Measurements from ENCODE around the gene KRTAP12-1. TPM values are rescaled to one million over a fixed set of nuclear protein-coding genes. Genes with fewer than 3 reads are reported as not detected.
"Not testable (repeated sequence)": the region's sequence is repeated elsewhere in the genome, so short reads cannot be mapped to it uniquely, and the experiment has no call there.

The KRTAP12-1 gene
- total and polyA plus RNA-seq, 2 experiments from 2014 or later: not detected

DNA sequence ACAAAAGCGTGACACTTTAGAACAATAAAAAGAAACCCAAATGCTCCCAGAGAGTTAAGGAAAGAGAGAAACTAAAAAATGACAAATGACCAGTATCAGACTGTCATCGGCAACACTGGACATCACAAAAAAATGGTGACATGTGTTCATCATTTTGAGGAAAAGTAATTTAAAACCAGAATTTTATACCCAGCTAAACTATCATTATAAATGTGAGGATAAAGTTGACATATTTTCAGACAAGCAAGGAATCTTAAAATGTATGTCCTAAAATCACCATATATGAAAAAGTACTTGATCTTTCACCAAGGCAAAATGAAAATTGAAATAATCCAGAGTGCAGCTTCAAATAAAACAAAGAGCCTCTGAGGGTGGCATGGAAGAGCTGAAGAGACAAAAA, 37.1 kb downstream of the KRTAP12-1 start:
- peaks cover 4% of the 10 kb centered on the region; the same call in 1 of the 2 replicates for H3K27me3 ChIP-seq (replicated peaks; ENCODE audit: insufficient read depth)
- in situ Hi-C loops (cut with MboI): no loop called here

DNA sequence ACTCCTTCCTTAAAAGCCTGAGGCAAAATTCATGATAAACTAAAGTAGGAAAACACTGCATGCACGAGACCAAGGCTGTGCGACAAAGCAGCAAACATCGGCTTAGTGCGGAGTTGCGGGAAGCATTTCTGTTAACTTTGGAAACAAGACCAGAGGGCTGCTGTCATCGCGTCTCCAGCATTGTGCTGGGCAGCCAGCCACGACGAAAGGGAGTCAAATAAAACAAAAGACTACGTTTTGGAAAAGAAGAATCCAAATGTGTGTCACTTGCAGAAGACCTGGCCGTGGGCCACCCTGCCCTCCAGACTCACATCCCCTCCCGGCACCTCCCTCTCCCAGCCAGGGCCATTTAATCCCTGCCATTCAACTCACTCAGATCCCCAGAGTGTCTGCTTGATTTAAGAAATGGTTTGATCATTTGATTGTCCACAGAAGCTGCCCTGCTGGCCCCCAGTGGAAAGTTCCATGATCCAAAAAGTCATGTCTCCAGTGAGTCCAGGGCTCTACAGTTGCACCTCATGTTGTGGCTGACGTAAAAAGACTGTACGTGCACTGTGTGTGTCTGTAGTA, 38.1 kb downstream of the KRTAP12-1 start:
- no peaks in the 10 kb centered on the region for H3K9me2 ChIP-seq (ENCODE audit: insufficient read depth)
- H4K20me1 ChIP-seq (ENCODE audit: insufficient read depth): no peaks in the 10 kb centered on the region
- in situ Hi-C loops (cut with MboI): no loop called here
- H3K4me2 ChIP-seq (ENCODE audit: unreplicated experiment): no peak overlapping the region
- H3K4me1 ChIP-seq (ENCODE audit: insufficient read depth): no peaks in the 10 kb centered on the region
- TF ChIP-seq EZH2phosphoT487 (IDR thresholded peaks at IDR 0.05; ENCODE audit: insufficient read depth, low read depth) (no peak), EZH2 (IDR thresholded peaks at IDR 0.05; ENCODE audit: insufficient read depth, poor library complexity, severe bottlenecking) (no peak)
- no peaks in the 10 kb centered on the region for H3K36me3 ChIP-seq (ENCODE audit: low read depth)
- H3K27me3 ChIP-seq (replicated peaks; ENCODE audit: insufficient read depth): peaks cover 4% of the 10 kb centered on the region; the same call in 1 of the 2 replicates
- H2AFZ ChIP-seq: no peak overlapping the region
- no peak overlapping the region for H3K27ac ChIP-seq
- 36 to 38% methylated on average over 14 of the region's 14 CpGs for WGBS, 2 experiments (ENCODE audit: low coverage in 1 of 2, low lambda C conversion rate in 2 of 2, missing lambda C conversion rate in 2 of 2)
- no peaks in the 10 kb centered on the region for H3F3A ChIP-seq (ENCODE audit: insufficient read depth)
- no peaks in the 10 kb centered on the region for H3K9me3 ChIP-seq (ENCODE audit: low read depth)
- no peak overlapping the region for H3K4me3 ChIP-seq
- H3K79me2 ChIP-seq (ENCODE audit: insufficient read depth): no peaks in the 10 kb centered on the region
- no peak for DNase-seq
- no peak overlapping the region for H3K9ac ChIP-seq

More for the DNA sequence above, 37.1 kb downstream of the KRTAP12-1 start:
- Histone ChIP-seq H3K79me2 (ENCODE audit: insufficient read depth) (no peaks in the 10 kb centered on the region), H3K9ac (no peak overlapping the region), H3K4me1 (ENCODE audit: insufficient read depth) (no peaks in the 10 kb centered on the region), H3K9me2 (ENCODE audit: insufficient read depth) (no peaks in the 10 kb centered on the region), H3K27ac (no peak overlapping the region), H3F3A (ENCODE audit: insufficient read depth) (no peaks in the 10 kb centered on the region), H3K9me3 (ENCODE audit: low read depth) (no peaks in the 10 kb centered on the region), H3K4me2 (ENCODE audit: unreplicated experiment) (no peak overlapping the region), H3K36me3 (ENCODE audit: low read depth) (no peaks in the 10 kb centered on the region), H2AFZ (no peak overlapping the region), H4K20me1 (ENCODE audit: insufficient read depth) (no peaks in the 10 kb centered on the region), H3K4me3 (no peak overlapping the region)
- DNase-seq: no peak
- no peak for TF ChIP-seq EZH2 (IDR thresholded peaks at IDR 0.05; ENCODE audit: insufficient read depth, poor library complexity, severe bottlenecking)
- no peak for TF ChIP-seq EZH2phosphoT487 (IDR thresholded peaks at IDR 0.05; ENCODE audit: insufficient read depth, low read depth)
- 5 to 11% methylated on average over 2 of the region's 2 CpGs for WGBS, 2 experiments (ENCODE audit: low coverage in 1 of 2, low lambda C conversion rate in 2 of 2, missing lambda C conversion rate in 2 of 2)

DNA sequence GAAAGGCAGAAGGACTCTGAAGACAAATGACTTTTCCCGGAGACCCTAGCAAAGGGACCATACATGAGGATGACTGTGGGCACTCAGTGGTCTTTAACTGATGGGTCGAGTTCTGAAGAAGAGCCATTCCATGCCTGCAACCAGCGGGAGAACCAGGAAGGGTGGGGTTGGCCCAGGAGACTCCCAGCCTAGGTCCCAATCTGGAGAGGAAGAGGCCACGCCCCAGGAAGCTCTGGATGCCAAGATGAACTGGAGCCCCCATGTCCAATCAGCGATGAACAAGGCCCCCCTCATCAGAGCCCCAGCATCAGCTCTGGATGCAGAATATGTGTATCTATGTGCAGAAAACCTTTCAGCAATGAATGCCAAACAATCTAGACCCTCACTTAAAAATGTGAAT, 41.2 kb downstream of the KRTAP12-1 start:
- no peak for DNase-seq
- no peaks in the 10 kb centered on the region for H3K9me2 ChIP-seq (ENCODE audit: insufficient read depth)
- no peak overlapping the region for H3K4me3 ChIP-seq
- in situ Hi-C loops (cut with MboI): no loop called here
- TF ChIP-seq EZH2phosphoT487 (IDR thresholded peaks at IDR 0.05; ENCODE audit: insufficient read depth, low read depth) (no peak), EZH2 (IDR thresholded peaks at IDR 0.05; ENCODE audit: insufficient read depth, poor library complexity, severe bottlenecking) (no peak)
- H3F3A ChIP-seq (ENCODE audit: insufficient read depth): no peaks in the 10 kb centered on the region
- H3K4me1 ChIP-seq (ENCODE audit: insufficient read depth): no peaks in the 10 kb centered on the region
- H3K9ac ChIP-seq: no peak overlapping the region
- no peaks in the 10 kb centered on the region for H3K36me3 ChIP-seq (ENCODE audit: low read depth)
- no peaks in the 10 kb centered on the region for H3K27me3 ChIP-seq (replicated peaks; ENCODE audit: insufficient read depth)
- no peaks in the 10 kb centered on the region for H4K20me1 ChIP-seq (ENCODE audit: insufficient read depth)
- H3K4me2 ChIP-seq (ENCODE audit: unreplicated experiment): no peak overlapping the region
- 26 to 27% methylated on average over 5 of the region's 5 CpGs for WGBS, 2 experiments (ENCODE audit: low coverage in 1 of 2, low lambda C conversion rate in 2 of 2, missing lambda C conversion rate in 2 of 2)
- no peak overlapping the region for H3K27ac ChIP-seq
- no peak overlapping the region for H2AFZ ChIP-seq
- no peaks in the 10 kb centered on the region for H3K9me3 ChIP-seq (ENCODE audit: low read depth)
- H3K79me2 ChIP-seq (ENCODE audit: insufficient read depth): no peaks in the 10 kb centered on the region

DNA sequence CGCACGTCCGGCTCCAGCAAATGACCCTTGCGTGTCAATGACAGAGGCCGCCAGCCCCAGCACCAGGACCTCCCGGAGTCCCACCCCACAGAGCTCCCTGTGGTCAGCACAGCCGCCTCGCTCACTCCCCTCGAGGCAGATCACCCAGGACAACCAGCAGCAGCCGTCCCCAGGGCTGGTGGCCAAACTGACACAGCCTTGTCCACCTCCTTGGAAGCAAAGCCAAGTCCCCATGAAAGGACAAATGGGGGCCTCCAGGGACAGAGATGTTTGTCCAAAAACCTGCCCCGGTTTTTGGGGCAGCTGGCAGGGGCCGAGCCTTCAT, 42.7 kb downstream of the KRTAP12-1 start:
- Histone ChIP-seq H3K36me3 (ENCODE audit: low read depth) (no peaks in the 10 kb centered on the region), H4K20me1 (ENCODE audit: insufficient read depth) (no peaks in the 10 kb centered on the region), H3K9me2 (ENCODE audit: insufficient read depth) (no peaks in the 10 kb centered on the region), H3F3A (ENCODE audit: insufficient read depth) (no peaks in the 10 kb centered on the region), H3K9me3 (ENCODE audit: low read depth) (no peaks in the 10 kb centered on the region), H3K79me2 (ENCODE audit: insufficient read depth) (no peaks in the 10 kb centered on the region), H3K27me3 (replicated peaks; ENCODE audit: insufficient read depth) (no peaks in the 10 kb centered on the region), H3K9ac (no peak overlapping the region), H2AFZ (no peak overlapping the region), H3K27ac (no peak overlapping the region), H3K4me3 (no peak overlapping the region), H3K4me2 (ENCODE audit: unreplicated experiment) (no peak overlapping the region), H3K4me1 (ENCODE audit: insufficient read depth) (no peaks in the 10 kb centered on the region)
- DNase-seq: no peak
- WGBS, 2 experiments (ENCODE audit: low coverage in 1 of 2, low lambda C conversion rate in 2 of 2, missing lambda C conversion rate in 2 of 2): 54 to 63% methylated on average over 12 of the region's 12 CpGs
- TF ChIP-seq EZH2phosphoT487 (IDR thresholded peaks at IDR 0.05; ENCODE audit: insufficient read depth, low read depth) (no peak), EZH2 (IDR thresholded peaks at IDR 0.05; ENCODE audit: insufficient read depth, poor library complexity, severe bottlenecking) (no peak)
- in situ Hi-C loops (cut with MboI): no loop called here

DNA sequence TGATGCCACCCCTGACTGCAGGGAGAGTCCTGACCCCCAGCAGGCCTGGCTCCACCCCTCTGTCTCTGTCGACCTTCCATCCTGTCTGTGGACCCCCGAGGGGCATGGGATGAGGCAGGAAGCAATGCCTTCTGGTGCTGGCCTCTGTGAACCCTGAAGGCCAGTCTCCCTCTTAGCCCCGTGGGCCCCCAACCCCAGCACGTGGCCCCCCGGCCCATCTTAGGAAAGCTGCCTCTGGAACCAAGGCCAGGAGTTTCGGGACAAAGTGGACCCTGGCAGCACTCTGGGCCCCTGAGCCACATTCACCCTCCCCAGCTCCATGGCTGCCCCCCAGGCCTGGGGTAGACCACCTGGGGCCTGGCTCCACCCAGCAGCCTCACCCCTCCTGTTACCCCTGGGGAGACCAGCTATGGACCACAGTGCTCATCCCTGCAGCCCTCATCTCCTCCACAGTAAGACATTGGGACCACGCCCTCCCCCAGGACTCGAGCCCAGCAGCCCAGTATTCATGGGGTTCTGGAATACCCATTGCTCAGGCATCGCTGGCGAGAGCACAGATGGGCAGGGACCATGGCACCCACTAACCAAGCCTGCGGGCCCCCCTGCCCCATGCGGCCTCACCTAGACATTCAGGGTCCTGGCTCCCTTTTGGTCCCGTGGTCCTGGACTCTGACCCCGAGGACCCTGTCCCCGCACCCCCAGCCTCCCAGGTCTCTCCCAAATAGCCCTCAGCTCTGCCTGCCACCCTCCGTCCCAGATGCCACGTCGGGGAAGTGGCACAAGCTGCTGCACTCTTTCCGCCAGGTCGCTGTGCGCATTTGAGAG, 43.2 kb downstream of the KRTAP12-1 start:
- H4K20me1 ChIP-seq (ENCODE audit: insufficient read depth); H3K9me2 ChIP-seq (ENCODE audit: insufficient read depth); in situ Hi-C loops (cut with MboI); H3K27ac ChIP-seq; H3F3A ChIP-seq (ENCODE audit: insufficient read depth); H3K4me1 ChIP-seq (ENCODE audit: insufficient read depth); H3K36me3 ChIP-seq (ENCODE audit: low read depth); H3K4me2 ChIP-seq (ENCODE audit: unreplicated experiment); H2AFZ ChIP-seq; H3K9me3 ChIP-seq (ENCODE audit: low read depth); H3K79me2 ChIP-seq (ENCODE audit: insufficient read depth); DNase-seq; H3K4me3 ChIP-seq; H3K27me3 ChIP-seq (replicated peaks; ENCODE audit: insufficient read depth); H3K9ac ChIP-seq: not testable (repeated sequence)
- 47 to 58% methylated on average over 17 to 19 of the region's 21 CpGs for WGBS, 2 experiments (ENCODE audit: low coverage in 1 of 2, low lambda C conversion rate in 2 of 2, missing lambda C conversion rate in 2 of 2)

DNA sequence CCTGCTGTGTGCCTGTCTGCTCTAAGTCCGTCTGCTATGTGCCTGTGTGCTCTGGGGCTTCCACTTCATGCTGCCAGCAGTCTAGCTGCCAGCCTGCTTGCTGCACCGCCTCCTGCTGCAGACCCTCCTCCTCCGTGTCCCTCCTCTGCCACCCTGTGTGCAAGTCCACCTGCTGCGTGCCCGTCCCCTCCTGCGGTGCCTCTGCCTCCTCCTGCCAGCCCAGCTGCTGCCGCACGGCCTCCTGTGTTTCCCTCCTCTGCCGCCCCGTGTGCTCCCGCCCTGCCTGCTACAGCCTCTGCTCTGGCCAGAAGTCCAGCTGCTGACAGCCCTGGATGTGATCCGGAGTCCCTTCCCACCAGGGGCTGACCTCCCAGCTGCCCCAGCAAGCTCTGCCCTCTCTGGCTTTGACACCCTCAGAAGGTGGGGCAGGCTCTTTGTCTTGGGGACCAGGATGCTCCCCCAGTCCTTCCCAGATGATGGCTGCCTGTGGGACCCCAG, 44.1 kb downstream of the KRTAP12-1 start:
- H3K27me3 ChIP-seq (replicated peaks; ENCODE audit: insufficient read depth); H3F3A ChIP-seq (ENCODE audit: insufficient read depth); H2AFZ ChIP-seq; DNase-seq; H4K20me1 ChIP-seq (ENCODE audit: insufficient read depth); H3K9me2 ChIP-seq (ENCODE audit: insufficient read depth); H3K9me3 ChIP-seq (ENCODE audit: low read depth); H3K4me2 ChIP-seq (ENCODE audit: unreplicated experiment); H3K4me1 ChIP-seq (ENCODE audit: insufficient read depth); H3K9ac ChIP-seq; H3K4me3 ChIP-seq; H3K79me2 ChIP-seq (ENCODE audit: insufficient read depth); H3K36me3 ChIP-seq (ENCODE audit: low read depth); in situ Hi-C loops (cut with MboI); H3K27ac ChIP-seq: not testable (repeated sequence)
- 27 to 30% methylated on average over 10 to 11 of the region's 12 CpGs for WGBS, 2 experiments (ENCODE audit: low coverage in 1 of 2, low lambda C conversion rate in 2 of 2, missing lambda C conversion rate in 2 of 2)
